IMR-90 (cell line): Measurements from ENCODE around the gene FNTB.

Experiments
- CEBPB ChIP-seq: IDR thresholded peaks from 2 replicates; pipeline ENCODE4 v1.6.1; 2012; ENCODE audit warnings: low read depth, low read length, improper control_type of control experiment
- CHD1 ChIP-seq: IDR thresholded peaks from 2 replicates; pipeline ENCODE4 v1.6.1; 2012; ENCODE audit warnings: low read depth, low read length, improper control_type of control experiment
- FOS ChIP-seq: fragments of 150-350 bp; IDR thresholded peaks from 2 replicates; pipeline ENCODE4 v1.6.1; 2016; ENCODE audit warnings: low read depth, low read length
- MAFK ChIP-seq: IDR thresholded peaks from 2 replicates; pipeline ENCODE4 v1.6.1; 2012; ENCODE audit warnings: low read depth, low read length, improper control_type of control experiment
- MAZ ChIP-seq: IDR thresholded peaks from 2 replicates; pipeline ENCODE4 v1.6.1; 2012; ENCODE audit warnings: low read depth, mild to moderate bottlenecking, low read length, improper control_type of control experiment, moderate library complexity, borderline replicate concordance
- MXI1 ChIP-seq: IDR thresholded peaks from 2 replicates; pipeline ENCODE4 v1.6.1; 2012; ENCODE audit warnings: low read depth, mild to moderate bottlenecking, low read length, moderate library complexity, borderline replicate concordance
- POLR2A ChIP-seq: IDR thresholded peaks from 2 replicates; pipeline ENCODE4 v1.6.1; 2012; ENCODE audit warnings: mild to moderate bottlenecking, low read depth, low read length
- RAD21 ChIP-seq: IDR thresholded peaks from 2 replicates; pipeline ENCODE4 v1.6.1; 2012; ENCODE audit warnings: low read length, improper control_type of control experiment
- RCOR1 ChIP-seq: IDR thresholded peaks from 2 replicates; pipeline ENCODE4 v1.6.1; 2012; ENCODE audit warnings: mild to moderate bottlenecking, low read length, improper control_type of control experiment; ENCODE audit not compliant: insufficient replicate concordance
- SMC3 ChIP-seq: fragments of 150-350 bp; IDR thresholded peaks from 2 replicates; pipeline ENCODE4 v1.6.1; 2016; ENCODE audit warnings: low read depth, mild to moderate bottlenecking, antibody characterized with exemption, low read length, moderate library complexity
- USF2 ChIP-seq: fragments of 150-350 bp; IDR thresholded peaks from 2 replicates; pipeline ENCODE4 v1.6.1; 2017; ENCODE audit warnings: mild to moderate bottlenecking, antibody characterized with exemption, low read length, low read depth
- TF ChIP-seq, protein P1 (sequence below): conservative IDR thresholded peaks from 2 replicates; pipeline ENCODE4 v1.5.1; 2012; ENCODE audit warnings: mild to moderate bottlenecking, low read depth, low read length, improper control_type of control experiment
- TF ChIP-seq, protein P2 (sequence below): fragments of 150-350 bp; IDR thresholded peaks from 2 replicates; pipeline ENCODE4 v1.6.1; 2016; ENCODE audit warnings: low read depth, mild to moderate bottlenecking, low read length, moderate library complexity, borderline replicate concordance

DNA sequence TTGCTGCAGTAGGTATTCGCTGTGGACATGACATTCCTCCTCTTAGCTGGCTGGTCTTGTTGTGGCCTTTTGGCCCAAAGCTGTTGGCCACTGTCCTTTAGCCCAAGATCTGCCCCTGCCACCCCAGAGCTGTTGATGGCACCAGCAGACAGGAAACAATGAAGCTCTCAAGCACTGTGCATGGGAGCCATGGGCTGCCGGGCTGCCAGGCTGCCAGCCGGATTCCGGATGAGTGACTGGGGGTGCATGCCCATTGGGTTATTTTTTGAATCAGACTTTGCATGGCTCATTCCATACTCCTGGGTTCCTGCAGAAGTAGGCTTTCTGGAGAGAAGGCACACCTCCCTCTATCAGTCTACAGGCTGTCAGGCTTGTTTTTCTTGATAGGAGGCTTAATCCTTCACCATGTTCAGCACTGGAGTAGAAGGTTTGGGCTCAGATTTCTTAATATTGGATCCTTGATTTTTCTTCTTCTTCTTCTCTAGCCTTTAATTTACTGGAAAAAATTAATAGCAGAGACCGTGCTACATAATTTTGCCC lies 83.2 kb downstream of the FNTB start:
- TF ChIP-seq, protein P1, sequence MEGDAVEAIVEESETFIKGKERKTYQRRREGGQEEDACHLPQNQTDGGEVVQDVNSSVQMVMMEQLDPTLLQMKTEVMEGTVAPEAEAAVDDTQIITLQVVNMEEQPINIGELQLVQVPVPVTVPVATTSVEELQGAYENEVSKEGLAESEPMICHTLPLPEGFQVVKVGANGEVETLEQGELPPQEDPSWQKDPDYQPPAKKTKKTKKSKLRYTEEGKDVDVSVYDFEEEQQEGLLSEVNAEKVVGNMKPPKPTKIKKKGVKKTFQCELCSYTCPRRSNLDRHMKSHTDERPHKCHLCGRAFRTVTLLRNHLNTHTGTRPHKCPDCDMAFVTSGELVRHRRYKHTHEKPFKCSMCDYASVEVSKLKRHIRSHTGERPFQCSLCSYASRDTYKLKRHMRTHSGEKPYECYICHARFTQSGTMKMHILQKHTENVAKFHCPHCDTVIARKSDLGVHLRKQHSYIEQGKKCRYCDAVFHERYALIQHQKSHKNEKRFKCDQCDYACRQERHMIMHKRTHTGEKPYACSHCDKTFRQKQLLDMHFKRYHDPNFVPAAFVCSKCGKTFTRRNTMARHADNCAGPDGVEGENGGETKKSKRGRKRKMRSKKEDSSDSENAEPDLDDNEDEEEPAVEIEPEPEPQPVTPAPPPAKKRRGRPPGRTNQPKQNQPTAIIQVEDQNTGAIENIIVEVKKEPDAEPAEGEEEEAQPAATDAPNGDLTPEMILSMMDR: no peak
- no peak for TF ChIP-seq MXI1
- TF ChIP-seq MAFK: no peak
- no peak for TF ChIP-seq CEBPB
- no peak for TF ChIP-seq POLR2A
- TF ChIP-seq SMC3: no peak
- TF ChIP-seq, protein P2, sequence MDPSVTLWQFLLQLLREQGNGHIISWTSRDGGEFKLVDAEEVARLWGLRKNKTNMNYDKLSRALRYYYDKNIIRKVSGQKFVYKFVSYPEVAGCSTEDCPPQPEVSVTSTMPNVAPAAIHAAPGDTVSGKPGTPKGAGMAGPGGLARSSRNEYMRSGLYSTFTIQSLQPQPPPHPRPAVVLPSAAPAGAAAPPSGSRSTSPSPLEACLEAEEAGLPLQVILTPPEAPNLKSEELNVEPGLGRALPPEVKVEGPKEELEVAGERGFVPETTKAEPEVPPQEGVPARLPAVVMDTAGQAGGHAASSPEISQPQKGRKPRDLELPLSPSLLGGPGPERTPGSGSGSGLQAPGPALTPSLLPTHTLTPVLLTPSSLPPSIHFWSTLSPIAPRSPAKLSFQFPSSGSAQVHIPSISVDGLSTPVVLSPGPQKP: no peak
- TF ChIP-seq FOS: no peak
- TF ChIP-seq USF2: no peak
- TF ChIP-seq CHD1: no peak
- TF ChIP-seq RAD21: no peak
- TF ChIP-seq MAZ: no peak
- TF ChIP-seq RCOR1: no peak
